GM12874 (cell line): ENCODE data around the gene PPP1R14B.

Source experiments
- TF ChIP-seq, protein P1 (sequence below): IDR thresholded peaks from 2 replicates; pipeline ENCODE4 v1.5.1; 2011; ENCODE audit warnings: low read depth, mild to moderate bottlenecking, control low read depth, low read length, moderate library complexity; ENCODE audit not compliant: insufficient read depth

Gene PPP1R14B, protein sequence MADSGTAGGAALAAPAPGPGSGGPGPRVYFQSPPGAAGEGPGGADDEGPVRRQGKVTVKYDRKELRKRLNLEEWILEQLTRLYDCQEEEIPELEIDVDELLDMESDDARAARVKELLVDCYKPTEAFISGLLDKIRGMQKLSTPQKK

DNA sequence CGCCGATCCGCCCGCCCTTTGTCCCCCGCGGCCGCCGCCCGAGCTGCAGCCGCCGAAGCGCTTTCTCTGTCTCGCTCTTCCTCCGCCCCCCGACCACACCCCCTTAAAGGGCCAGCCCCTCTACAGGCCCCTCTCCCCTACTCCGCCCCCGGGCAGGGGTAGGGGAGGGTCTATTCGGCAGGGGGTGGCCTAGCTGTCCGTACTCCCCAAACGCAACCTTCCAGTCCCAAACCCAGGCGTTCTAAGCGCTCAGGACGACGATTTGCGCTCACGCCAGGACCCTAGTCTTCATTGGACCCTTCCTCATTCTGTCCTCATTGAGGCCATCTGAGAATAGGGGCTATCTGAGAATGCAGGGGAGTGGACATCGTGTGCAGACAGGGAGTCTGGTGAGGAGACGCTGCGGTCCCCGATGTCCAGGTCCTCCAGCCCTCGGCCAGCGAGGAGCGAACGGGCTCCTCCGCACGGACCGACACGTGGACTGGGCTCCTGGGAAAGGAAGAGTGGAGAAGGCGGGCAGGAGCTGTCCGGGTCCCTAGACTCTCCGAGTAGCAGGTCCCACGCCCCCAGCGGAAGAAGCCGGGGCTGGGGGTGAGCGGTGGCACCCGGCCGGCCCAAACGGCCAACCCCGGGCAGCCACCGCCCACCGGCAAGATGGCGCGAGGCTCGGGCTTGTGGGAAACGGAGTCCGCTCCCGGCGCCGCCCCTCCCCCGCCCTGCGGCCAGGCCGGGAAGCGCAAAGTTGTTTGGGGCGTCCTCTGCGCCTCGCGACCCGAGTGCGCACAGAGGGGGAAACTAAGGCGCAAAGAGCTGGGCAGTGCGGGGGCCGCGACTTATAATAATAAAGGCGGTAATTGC, at the start of gene PPP1R14B:
Gene PPP1R14B (minus strand): TSS at position 73 of the 858 bp plus-strand sequence. CDS start 270 bp downstream, outside the sequence.
- TF ChIP-seq, protein P1, sequence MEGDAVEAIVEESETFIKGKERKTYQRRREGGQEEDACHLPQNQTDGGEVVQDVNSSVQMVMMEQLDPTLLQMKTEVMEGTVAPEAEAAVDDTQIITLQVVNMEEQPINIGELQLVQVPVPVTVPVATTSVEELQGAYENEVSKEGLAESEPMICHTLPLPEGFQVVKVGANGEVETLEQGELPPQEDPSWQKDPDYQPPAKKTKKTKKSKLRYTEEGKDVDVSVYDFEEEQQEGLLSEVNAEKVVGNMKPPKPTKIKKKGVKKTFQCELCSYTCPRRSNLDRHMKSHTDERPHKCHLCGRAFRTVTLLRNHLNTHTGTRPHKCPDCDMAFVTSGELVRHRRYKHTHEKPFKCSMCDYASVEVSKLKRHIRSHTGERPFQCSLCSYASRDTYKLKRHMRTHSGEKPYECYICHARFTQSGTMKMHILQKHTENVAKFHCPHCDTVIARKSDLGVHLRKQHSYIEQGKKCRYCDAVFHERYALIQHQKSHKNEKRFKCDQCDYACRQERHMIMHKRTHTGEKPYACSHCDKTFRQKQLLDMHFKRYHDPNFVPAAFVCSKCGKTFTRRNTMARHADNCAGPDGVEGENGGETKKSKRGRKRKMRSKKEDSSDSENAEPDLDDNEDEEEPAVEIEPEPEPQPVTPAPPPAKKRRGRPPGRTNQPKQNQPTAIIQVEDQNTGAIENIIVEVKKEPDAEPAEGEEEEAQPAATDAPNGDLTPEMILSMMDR = no peak

DNA sequence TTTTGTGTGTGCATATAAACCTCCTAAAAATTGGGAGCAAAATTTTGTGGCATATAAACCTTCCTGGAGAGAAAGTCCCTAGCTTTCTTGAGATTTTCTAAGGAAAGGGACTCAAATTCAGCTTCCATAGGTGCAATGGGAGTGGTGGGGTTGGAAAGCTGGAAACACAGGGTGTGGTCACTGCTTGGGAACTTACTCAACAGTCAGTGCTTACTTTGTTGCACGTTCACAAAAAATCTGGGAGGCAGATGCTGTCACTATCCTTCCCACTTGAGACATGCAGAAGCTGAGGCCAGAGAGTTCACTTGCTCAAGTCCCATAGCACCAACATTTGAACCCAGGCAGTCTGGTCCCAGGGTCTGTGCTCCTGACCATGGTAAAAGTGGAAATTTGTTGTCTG, 49.5 kb upstream of the PPP1R14B start:
- TF ChIP-seq, protein P1 = no peak

DNA sequence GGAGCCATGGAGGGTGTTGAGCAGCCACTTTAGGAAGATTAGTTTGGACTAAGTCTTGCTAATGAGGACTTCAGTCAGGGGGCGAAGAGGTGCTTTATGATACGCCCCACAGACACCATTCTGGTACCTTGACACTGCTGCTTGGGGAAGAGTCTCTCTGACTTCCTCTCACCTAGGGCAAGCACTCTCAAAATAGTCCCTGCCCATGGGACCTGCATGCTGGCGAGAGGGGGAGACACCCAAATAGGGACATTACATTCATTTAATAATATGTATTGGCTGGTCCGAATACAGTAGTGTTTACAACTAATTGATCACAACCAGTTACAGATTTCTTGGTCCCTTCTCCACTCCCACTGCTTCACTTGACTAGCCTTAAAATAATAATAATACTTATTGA, 49.0 kb upstream of the PPP1R14B start:
- TF ChIP-seq, protein P1 = no peak

DNA sequence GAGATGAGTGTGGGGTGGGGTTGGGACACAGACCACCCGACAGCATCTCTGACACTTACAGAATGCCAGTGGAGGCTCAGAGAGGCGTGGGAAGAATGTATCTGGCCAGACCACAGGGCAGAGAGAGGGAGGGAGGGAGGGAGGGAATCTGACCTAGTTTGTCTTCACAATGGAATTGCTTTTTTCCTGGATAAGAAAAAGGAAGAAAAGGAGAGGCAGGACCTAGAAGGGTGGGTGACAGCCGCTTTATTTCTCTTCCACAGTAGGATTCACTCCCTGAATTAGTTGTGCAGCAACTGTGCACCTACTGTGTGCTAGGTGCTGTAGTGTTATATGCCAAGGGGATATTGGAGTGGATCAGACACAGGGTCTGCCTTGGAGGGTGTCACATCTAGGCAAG, 48.0 kb upstream of the PPP1R14B start:
- TF ChIP-seq, protein P1 = no peak

DNA sequence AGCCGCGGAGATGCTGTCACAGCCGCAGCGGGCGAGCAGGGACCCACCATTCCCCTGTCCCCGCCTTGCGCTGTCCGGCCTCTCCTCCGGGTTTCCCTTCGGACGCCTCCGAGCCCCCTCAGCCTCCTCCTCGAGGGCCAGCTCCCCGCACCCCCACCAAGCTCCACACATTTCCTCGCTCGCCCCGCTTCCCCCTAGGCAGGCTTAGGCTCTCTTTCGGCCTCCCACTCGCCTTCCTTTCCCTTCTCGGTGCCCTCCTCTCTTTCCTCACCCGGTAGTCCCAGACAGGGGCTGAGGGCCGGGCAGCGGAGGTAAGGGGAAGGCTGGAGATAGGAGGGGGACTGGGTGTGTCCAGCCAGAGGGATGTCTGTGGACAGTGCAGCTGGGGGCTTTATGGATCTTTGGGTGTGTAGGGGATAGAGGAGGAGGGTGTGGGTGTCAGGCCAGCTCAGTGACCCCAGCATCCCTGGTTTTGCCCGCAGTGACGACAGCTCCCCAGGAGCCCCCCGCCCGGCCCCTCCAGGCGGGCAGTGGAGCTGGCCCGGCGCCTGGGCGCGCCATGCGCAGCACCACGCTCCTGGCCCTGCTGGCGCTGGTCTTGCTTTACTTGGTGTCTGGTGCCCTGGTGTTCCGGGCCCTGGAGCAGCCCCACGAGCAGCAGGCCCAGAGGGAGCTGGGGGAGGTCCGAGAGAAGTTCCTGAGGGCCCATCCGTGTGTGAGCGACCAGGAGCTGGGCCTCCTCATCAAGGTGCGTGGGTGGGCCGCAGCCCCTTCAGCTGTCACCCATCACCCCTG, 45.9 kb upstream of the PPP1R14B start:
- TF ChIP-seq, protein P1 = no peak

DNA sequence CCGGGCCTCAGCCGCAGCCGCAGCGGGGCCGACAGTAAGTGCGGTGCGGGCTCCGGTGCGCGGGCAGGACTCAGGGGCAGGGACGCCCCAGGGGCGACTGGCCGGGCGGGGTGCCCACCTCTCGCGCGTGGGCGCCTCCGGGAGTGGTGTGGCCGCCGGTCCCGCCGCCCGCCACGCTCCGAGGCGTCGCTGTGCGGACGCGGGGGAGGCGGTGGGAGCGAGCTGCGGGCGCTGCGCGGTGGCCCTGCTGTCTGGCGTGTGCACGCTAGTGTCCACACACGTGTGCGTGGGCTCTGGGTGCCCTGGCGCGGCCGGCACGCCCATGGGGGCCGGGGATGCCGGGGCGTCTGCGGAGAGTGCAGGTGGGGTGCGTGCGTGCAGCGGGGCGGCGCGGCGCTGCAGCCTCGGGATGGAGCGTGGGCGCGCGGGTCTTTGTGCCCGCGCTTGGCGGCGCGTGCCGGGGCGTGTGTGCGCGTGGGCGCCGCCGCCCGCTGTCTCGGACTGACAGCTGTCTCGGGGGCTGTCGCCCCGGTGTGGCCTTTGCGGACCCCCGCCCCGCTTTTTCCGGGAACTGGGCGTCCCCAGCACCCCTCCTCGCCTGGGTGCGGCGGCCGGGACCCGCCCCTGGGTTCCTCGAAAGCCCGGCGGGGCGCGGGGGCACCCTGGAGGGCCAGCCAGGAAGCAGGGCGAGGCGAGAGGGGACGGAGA, 45.2 kb upstream of the PPP1R14B start:
- TF ChIP-seq, protein P1 = no peak

DNA sequence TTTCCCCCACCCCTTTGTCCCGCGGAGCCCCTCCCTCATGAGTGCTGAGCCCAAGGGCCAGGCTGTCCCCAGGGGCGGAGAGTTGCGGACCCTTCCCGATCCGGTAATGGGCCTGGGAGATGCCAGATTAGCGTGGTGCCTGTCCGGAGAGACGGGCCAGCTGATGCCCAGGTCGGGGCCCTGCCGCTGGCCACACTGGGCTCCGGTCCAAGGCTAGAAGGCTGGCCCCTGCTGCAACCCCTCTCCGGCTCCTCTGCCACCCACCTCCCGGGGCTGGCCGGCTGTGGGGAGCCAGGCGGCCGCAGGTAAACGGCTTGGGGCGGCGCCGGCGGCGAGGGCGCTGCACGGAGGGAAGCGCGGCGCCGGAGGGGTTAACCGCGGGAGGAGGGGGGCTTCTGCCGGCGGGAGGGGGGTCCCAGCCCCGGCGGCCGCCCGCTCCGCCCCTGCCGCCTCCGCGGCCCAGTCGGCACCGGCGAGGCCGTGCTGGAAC, 44.6 kb upstream of the PPP1R14B start, which contains the start of gene KCNK4:
Gene KCNK4 (plus strand): TSS at position 41 of the 490 bp plus-strand sequence. CDS start 1,717 bp downstream, outside the sequence.
- TF ChIP-seq, protein P1 = no peak
